ENCODE results near the gene KCNJ9. TPM values are rescaled to one million over a fixed set of nuclear protein-coding genes. Genes with fewer than 3 reads are reported as not detected.

KCNJ9 gene
- not detected in 2 replicates for total RNA-seq (2016; rRNA removed; fragmentation: Illumina TruSeq; extraction: Trizol)
- not detected in 2 replicates for total RNA-seq (2016; cell fraction: cytosol; rRNA removed; fragmentation: Illumina TruSeq; extraction: Trizol; ENCODE audit: low read depth)
- total RNA-seq (2016; cell fraction: insoluble cytoplasmic fraction; rRNA removed; fragmentation: Illumina TruSeq; extraction: Trizol) = not detected in 2 replicates
- total RNA-seq (2016; cell fraction: membrane; rRNA removed; fragmentation: Illumina TruSeq; extraction: Trizol) = not detected in 2 replicates
- total RNA-seq (2016; cell fraction: nucleus; rRNA removed; fragmentation: Illumina TruSeq; extraction: Trizol) = not detected in 2 replicates
- polyA plus RNA-seq (2011; rRNA removed) = not detected in 2 replicates
- 0.01 TPM in 1 of 2 replicates, not detected in the other for polyA plus RNA-seq (2011; cell fraction: cytosol; rRNA removed)
- 0.03 and 0.06 TPM in 2 replicates for polyA plus RNA-seq (2011; cell fraction: nucleus; rRNA removed)
- not detected in 2 replicates for polyA plus RNA-seq (2012)
- polyA plus RNA-seq (2016; cell fraction: cytosol; fragmentation: Illumina TruSeq; extraction: Trizol; ENCODE audit: low read depth) = not detected in 2 replicates
- not detected in 2 replicates for polyA plus RNA-seq (2016; cell fraction: insoluble cytoplasmic fraction; fragmentation: Illumina TruSeq; extraction: Trizol; ENCODE audit: low read depth)
- not detected in 2 replicates for polyA plus RNA-seq (2016; cell fraction: membrane; fragmentation: Illumina TruSeq; extraction: Trizol; ENCODE audit: low read depth)
- polyA plus RNA-seq (2016; cell fraction: nucleus; fragmentation: Illumina TruSeq; extraction: Trizol; ENCODE audit: insufficient read depth, low read depth) = not detected in 2 replicates
- not detected in 2 replicates for polyA minus RNA-seq (2011; rRNA and poly(A)+ RNA removed; ENCODE audit: low replicate concordance)
- not detected in 2 replicates for polyA minus RNA-seq (2011; cell fraction: cytosol; rRNA and poly(A)+ RNA removed)
- not detected in 2 replicates for polyA minus RNA-seq (2011; cell fraction: nucleus; rRNA and poly(A)+ RNA removed)
- not detected for Bru-seq, nascent RNA
- percentile 14 among the genes with signal in this experiment for BruChase-seq, experiment 1, labeled RNA remaining after a 6-hour chase
- percentile 9 among the genes with signal in this experiment for BruChase-seq, experiment 2, labeled RNA remaining after a 2-hour chase
- long read RNA-seq, experiment 1 = 0 reads
- long read RNA-seq, experiment 2 = 0 reads

DNA sequence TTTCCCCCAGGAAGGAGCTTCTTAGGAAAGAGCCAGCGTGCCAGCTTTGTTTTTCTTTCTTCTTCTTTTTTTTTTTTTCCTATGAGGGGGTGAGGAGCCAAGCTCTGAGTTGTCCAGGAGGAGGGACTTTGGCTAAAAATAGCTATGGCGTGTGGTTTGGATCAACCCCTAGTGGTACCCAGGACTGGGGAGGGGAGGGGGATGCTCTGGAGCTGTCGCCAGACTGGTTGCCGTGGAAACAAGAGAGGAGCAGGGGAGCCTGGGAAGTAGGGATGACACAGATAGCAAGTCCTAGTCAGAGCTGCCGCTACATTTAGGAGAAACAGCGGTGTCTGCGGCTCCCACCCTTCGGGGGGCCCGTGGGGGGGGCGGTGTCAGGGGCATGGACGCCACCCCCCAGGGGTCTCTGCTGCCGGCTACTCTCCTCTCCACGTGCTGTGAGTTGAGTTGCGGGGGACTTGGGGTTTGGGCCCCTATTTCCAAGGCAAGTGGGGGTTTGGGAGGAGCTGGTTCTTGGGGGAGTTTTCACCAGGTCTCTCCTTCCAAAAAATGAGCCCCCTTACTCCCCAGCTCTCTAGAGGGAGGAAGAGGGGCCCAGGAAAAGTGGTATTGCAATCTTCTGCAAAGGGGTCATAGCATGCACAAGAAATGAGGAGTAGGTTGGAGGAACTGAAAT, at the start of gene KCNJ9:
KCNJ9 (plus strand) TSS at position 278 of the 676 bp plus-strand sequence. CDS start 2,493 bp downstream, outside the sequence.
- in situ Hi-C loops (cut with HindIII; ENCODE audit: extremely low pct_ligation_motif_present, low pct_unique_long_range_greater_than_20kb) = loop anchor here (5.0 kb wide), 2 partner anchors 34 to 144 kb away; no protein-coding TSS in a partner anchor
- no peak for DNase-seq (ENCODE audit: low spot score)
- no peak for ATAC-seq
- TF ChIP-seq, protein P1, sequence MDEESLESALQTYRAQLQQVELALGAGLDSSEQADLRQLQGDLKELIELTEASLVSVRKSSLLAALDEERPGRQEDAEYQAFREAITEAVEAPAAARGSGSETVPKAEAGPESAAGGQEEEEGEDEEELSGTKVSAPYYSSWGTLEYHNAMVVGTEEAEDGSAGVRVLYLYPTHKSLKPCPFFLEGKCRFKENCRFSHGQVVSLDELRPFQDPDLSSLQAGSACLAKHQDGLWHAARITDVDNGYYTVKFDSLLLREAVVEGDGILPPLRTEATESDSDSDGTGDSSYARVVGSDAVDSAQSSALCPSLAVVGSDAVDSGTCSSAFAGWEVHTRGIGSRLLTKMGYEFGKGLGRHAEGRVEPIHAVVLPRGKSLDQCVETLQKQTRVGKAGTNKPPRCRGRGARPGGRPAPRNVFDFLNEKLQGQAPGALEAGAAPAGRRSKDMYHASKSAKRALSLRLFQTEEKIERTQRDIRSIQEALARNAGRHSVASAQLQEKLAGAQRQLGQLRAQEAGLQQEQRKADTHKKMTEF (CRISPR knock-in tag; IDR thresholded peaks at IDR 0.05) = no peak
- TF ChIP-seq TGIF2 (CRISPR knock-in tag; IDR thresholded peaks at IDR 0.05) = no peak
- TF ChIP-seq FOXC1 (CRISPR knock-in tag; IDR thresholded peaks at IDR 0.05; ENCODE audit: borderline replicate concordance) = no peak
- TF ChIP-seq NFE2L1 (CRISPR knock-in tag; IDR thresholded peaks at IDR 0.05; ENCODE audit: borderline replicate concordance) = no peak
- no peak for TF ChIP-seq ZNF501 (CRISPR knock-in tag; IDR thresholded peaks at IDR 0.05)
- no peak for TF ChIP-seq TOE1 (CRISPR knock-in tag; IDR thresholded peaks at IDR 0.05)
- no peak for TF ChIP-seq THAP11 (CRISPR knock-in tag; IDR thresholded peaks at IDR 0.05)
- TF ChIP-seq FOXM1 (CRISPR knock-in tag; IDR thresholded peaks at IDR 0.05) = no peak
- TF ChIP-seq TCF7L2 (IDR thresholded peaks at IDR 0.05; ENCODE audit: low read depth, low read length) = no peak
- no peak for TF ChIP-seq MYC (CRISPR knock-in tag; IDR thresholded peaks at IDR 0.05; ENCODE audit: borderline replicate concordance)
- TF ChIP-seq TEAD2 (CRISPR knock-in tag; IDR thresholded peaks at IDR 0.05) = no peak
- no peak for TF ChIP-seq ZBTB3 (CRISPR knock-in tag; IDR thresholded peaks at IDR 0.05; ENCODE audit: borderline replicate concordance, low read depth)
- TF ChIP-seq ZNF136 (CRISPR knock-in tag; IDR thresholded peaks at IDR 0.05; ENCODE audit: low read depth) = no peak
- TF ChIP-seq, protein P2, sequence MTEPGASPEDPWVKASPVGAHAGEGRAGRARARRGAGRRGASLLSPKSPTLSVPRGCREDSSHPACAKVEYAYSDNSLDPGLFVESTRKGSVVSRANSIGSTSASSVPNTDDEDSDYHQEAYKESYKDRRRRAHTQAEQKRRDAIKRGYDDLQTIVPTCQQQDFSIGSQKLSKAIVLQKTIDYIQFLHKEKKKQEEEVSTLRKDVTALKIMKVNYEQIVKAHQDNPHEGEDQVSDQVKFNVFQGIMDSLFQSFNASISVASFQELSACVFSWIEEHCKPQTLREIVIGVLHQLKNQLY (CRISPR knock-in tag; IDR thresholded peaks at IDR 0.05) = no peak

More for the DNA sequence above, at the start of gene KCNJ9:
- BruUV-seq (replicated peaks) = no TSS peak
- H3K27ac ChIP-seq (ENCODE audit: extremely low read length, insufficient read depth, low read length) = no peak within 1 kb of the TSS
- no peaks in the 10 kb centered on the region for H4K20me1 ChIP-seq (ENCODE audit: insufficient read depth, low read length)
- no peaks in the 10 kb centered on the region for H3K79me2 ChIP-seq (ENCODE audit: insufficient read depth, low read length)
- no peaks in the 10 kb centered on the region for H3K9me3 ChIP-seq (ENCODE audit: low read length)
- POLR2A ChIA-PET = interaction anchor here (1.2 kb wide), 1 partner anchor 34 kb away, joined by 5 read pairs; no protein-coding TSS in a partner anchor
- H3K27me3 ChIP-seq (ENCODE audit: control insufficient read depth in 1 of 2, insufficient read depth in 2 of 2, low read length in 2 of 2) = no peaks in the 10 kb centered on the region
- H3K4me2 ChIP-seq (ENCODE audit: low read depth, low read length) = peak within 1 kb of the TSS; percentile 46
- CTCF ChIA-PET (ENCODE audit: low intra/inter-chr PET ratio, low total read pairs) = no interaction called here
- H3K36me3 ChIP-seq (replicated peaks in 1 of 2; ENCODE audit: control insufficient read depth in 1 of 2, insufficient read depth in 2 of 2, low read length in 2 of 2) = no peaks in the 10 kb centered on the region
- intact Hi-C loops (cut with micrococcal nuclease; ENCODE audit: unreplicated experiment) = no loop called here
- FAIRE-seq = no peak
- H3K4me3 ChIP-seq (replicated peaks in 1 of 3; ENCODE audit: insufficient read depth in 1 of 3, low read depth in 2 of 3, low read length in 3 of 3) = no peak within 1 kb of the TSS
- peaks cover 39% of the 10 kb centered on the region for H3K4me1 ChIP-seq (ENCODE audit: insufficient read depth, low read length)
- 42% methylated on average over 6 of the region's 14 CpGs for WGBS (ENCODE audit: low lambda C conversion rate)
- no peak within 1 kb of the TSS for H3K9ac ChIP-seq (ENCODE audit: insufficient read depth, low read depth, low read length)
- H2AFZ ChIP-seq (ENCODE audit: low read length) = no peak within 1 kb of the TSS
